GM20431 (cell line): ENCODE results near the gene PRKX.
"Not testable (repeated sequence)": the region's sequence is repeated elsewhere in the genome, so short reads cannot be mapped to it uniquely, and the experiment has no call there.

Experiments
- in situ Hi-C: fragments of 300-500 bp; cut with MseI, MboI; formaldehyde crosslinking; loops from one replicate; pipeline ENCODE4 v1.15.0; 2020; ENCODE audit warnings: low sequenced_read_pairs; ENCODE audit not compliant: unreplicated experiment

Gene PRKX

GRCh38 chrX:3713225-3713936 lies at the start of gene PRKX:
Gene PRKX (minus strand): TSS chrX:3713649. CDS start chrX:3713253, 396 bp downstream.
- in situ Hi-C loops, result no loop called here

- in situ Hi-C loops, result no loop called here
These were observed 49.7 kb upstream of the PRKX start for GRCh38 chrX:3763111-3763510.

GRCh38 chrX:3757510-3758025 lies 44.1 kb upstream of the PRKX start:
- in situ Hi-C loops, result no loop called here

GRCh38 chrX:3748052-3748559 lies 34.7 kb upstream of the PRKX start:
- in situ Hi-C loops, result no loop called here

GRCh38 chrX:3743801-3744439 lies 30.5 kb upstream of the PRKX start:
- in situ Hi-C loops, result no loop called here

- in situ Hi-C loops, result not testable (repeated sequence)
These were observed 27.5 kb upstream of the PRKX start for GRCh38 chrX:3740946-3741345.

GRCh38 chrX:3738509-3738908 lies 25.1 kb upstream of the PRKX start:
- in situ Hi-C loops, result no loop called here

GRCh38 chrX:3736536-3736935 lies 23.1 kb upstream of the PRKX start:
- in situ Hi-C loops, result not testable (repeated sequence)

- in situ Hi-C loops, result not testable (repeated sequence)
These were observed 22.4 kb upstream of the PRKX start for GRCh38 chrX:3735891-3736290.

GRCh38 chrX:3734456-3734855 lies 21.0 kb upstream of the PRKX start:
- in situ Hi-C loops, result not testable (repeated sequence)

GRCh38 chrX:3733043-3733430 lies 19.6 kb upstream of the PRKX start:
- in situ Hi-C loops, result no loop called here

- in situ Hi-C loops, result not testable (repeated sequence)
These were observed 19.0 kb upstream of the PRKX start for GRCh38 chrX:3732326-3733042.

- in situ Hi-C loops, result no loop called here
These were observed 15.0 kb upstream of the PRKX start for GRCh38 chrX:3728454-3728853.

- in situ Hi-C loops, result not testable (repeated sequence)
These were observed 10.0 kb upstream of the PRKX start for GRCh38 chrX:3723460-3723859.

GRCh38 chrX:3717742-3718420 lies 4.4 kb upstream of the PRKX start:
- in situ Hi-C loops, result no loop called here

GRCh38 chrX:3715921-3716320 lies 2.5 kb upstream of the PRKX start:
- in situ Hi-C loops, result no loop called here

- in situ Hi-C loops, result not testable (repeated sequence)
These were observed 1.4 kb upstream of the PRKX start for GRCh38 chrX:3714706-3715479.

- in situ Hi-C loops, result no loop called here
These were observed 537 bp upstream of the PRKX start for GRCh38 chrX:3713937-3714434.

GRCh38 chrX:3712870-3713224 lies 602 bp downstream of the PRKX start:
- in situ Hi-C loops, result no loop called here
